Measurements from ENCODE around the gene SPAG16. TPM values are rescaled to one million over a fixed set of nuclear protein-coding genes. Genes with fewer than 3 reads are reported as not detected.

The SPAG16 gene
- total RNA-seq, 1 experiment from 2014 or later, result 17.3 TPM

DNA sequence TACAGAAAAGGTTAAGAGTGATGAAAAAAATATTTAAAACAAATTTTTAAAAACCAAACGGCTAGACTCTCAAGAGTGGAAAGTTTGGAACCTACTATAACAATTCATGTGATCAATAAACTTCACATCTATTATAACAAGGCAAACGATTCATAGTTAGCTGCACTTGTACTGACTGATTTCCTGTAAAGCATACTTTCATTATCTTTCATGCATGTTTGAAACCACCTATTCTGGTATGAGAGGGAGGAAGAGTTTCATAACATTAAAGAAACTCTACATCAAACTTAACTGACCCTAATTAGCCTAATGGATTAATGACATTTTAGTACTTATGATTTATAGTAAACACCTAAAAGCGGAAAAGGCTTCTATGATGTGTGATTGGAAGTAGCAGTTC lies 1082.9 kb downstream of the SPAG16 start:
- no peak overlapping the region for H2AFZ ChIP-seq (ENCODE audit: low read length)
- H3K9me3 Mint-ChIP-seq, result no peaks in the 10 kb centered on the region
- H4K5ac ChIP-seq (ENCODE audit: insufficient read length, low read depth, low read length), result no peak overlapping the region
- H3K18ac ChIP-seq (ENCODE audit: insufficient read length, low read depth, low read length), result no peak overlapping the region
- no peak overlapping the region for H4K8ac ChIP-seq (replicated peaks; ENCODE audit: insufficient read length, low read depth, low read length)
- no peak overlapping the region for H3K56ac ChIP-seq (ENCODE audit: insufficient read length, low read depth, low read length)
- no peak overlapping the region for H3K27ac ChIP-seq (ENCODE audit: insufficient read length, low read depth, low read length)
- H3K36me3 Mint-ChIP-seq (ENCODE audit: insufficient read depth in 1 of 3, low read depth in 3 of 3), result no peaks in the 10 kb centered on the region
- no peak overlapping the region for H2BK5ac ChIP-seq (ENCODE audit: insufficient read length, low read length)
- no peak overlapping the region for H3K4me2 ChIP-seq (ENCODE audit: insufficient read depth, insufficient read length, low read length)
- no peaks in the 10 kb centered on the region for H3K23me2 ChIP-seq (ENCODE audit: insufficient read length, low read depth, low read length, poor library complexity, severe bottlenecking)
- H4K20me1 ChIP-seq (ENCODE audit: control insufficient read depth, insufficient read depth, insufficient read length), result no peaks in the 10 kb centered on the region
- H2AK5ac ChIP-seq (ENCODE audit: insufficient read length, low read length), result no peak overlapping the region
- H3K9ac ChIP-seq (ENCODE audit: extremely low read depth, insufficient read length, low read length), result no peak overlapping the region
- H2BK15ac ChIP-seq (ENCODE audit: low read depth, low read length), result no peak overlapping the region
- H3K14ac ChIP-seq (ENCODE audit: insufficient read depth, low read length), result no peak overlapping the region
- no peak overlapping the region for H3K27ac Mint-ChIP-seq
- H3K23ac ChIP-seq (ENCODE audit: insufficient read length, low read depth, low read length), result no peak overlapping the region
- no peak overlapping the region for H3K4me3 Mint-ChIP-seq
- no peaks in the 10 kb centered on the region for H3K79me2 ChIP-seq (ENCODE audit: insufficient read depth, low read length)
- no peaks in the 10 kb centered on the region for H3K27me3 Mint-ChIP-seq (ENCODE audit: low read depth)
- H3K4me1 Mint-ChIP-seq, result no peaks in the 10 kb centered on the region
- TF ChIP-seq, protein P1, sequence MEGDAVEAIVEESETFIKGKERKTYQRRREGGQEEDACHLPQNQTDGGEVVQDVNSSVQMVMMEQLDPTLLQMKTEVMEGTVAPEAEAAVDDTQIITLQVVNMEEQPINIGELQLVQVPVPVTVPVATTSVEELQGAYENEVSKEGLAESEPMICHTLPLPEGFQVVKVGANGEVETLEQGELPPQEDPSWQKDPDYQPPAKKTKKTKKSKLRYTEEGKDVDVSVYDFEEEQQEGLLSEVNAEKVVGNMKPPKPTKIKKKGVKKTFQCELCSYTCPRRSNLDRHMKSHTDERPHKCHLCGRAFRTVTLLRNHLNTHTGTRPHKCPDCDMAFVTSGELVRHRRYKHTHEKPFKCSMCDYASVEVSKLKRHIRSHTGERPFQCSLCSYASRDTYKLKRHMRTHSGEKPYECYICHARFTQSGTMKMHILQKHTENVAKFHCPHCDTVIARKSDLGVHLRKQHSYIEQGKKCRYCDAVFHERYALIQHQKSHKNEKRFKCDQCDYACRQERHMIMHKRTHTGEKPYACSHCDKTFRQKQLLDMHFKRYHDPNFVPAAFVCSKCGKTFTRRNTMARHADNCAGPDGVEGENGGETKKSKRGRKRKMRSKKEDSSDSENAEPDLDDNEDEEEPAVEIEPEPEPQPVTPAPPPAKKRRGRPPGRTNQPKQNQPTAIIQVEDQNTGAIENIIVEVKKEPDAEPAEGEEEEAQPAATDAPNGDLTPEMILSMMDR (conservative IDR thresholded peaks at IDR 0.05), result no peak
- H4K91ac ChIP-seq (ENCODE audit: insufficient read length, low read depth, low read length), result no peak overlapping the region
- no peak for DNase-seq
- no peak overlapping the region for H3K4ac ChIP-seq (ENCODE audit: low read depth, low read length)
- WGBS (ENCODE audit: extremely low coverage, insufficient read length, low lambda C conversion rate), result no CpG with 5 or more reads among the region's 3 CpGs
- H3K4me1 ChIP-seq (ENCODE audit: insufficient read depth, low read length), result no peaks in the 10 kb centered on the region
- H2BK12ac ChIP-seq (ENCODE audit: insufficient read length, low read depth, low read length), result no peak overlapping the region
- no peak overlapping the region for H2BK120ac ChIP-seq (ENCODE audit: low read depth, low read length, poor library complexity, severe bottlenecking)
- no peak overlapping the region for H2BK20ac ChIP-seq (ENCODE audit: low read depth, low read length, poor library complexity, severe bottlenecking)
- H3K27me3 ChIP-seq (ENCODE audit: insufficient read depth, low read length), result no peaks in the 10 kb centered on the region
- no peaks in the 10 kb centered on the region for H3K79me1 ChIP-seq (ENCODE audit: insufficient read depth, low read depth, low read length, poor library complexity, severe bottlenecking)
- H3T11ph ChIP-seq (ENCODE audit: low read length), result no peak overlapping the region
- no peaks in the 10 kb centered on the region for H3K9me3 ChIP-seq (ENCODE audit: control insufficient read depth, low read depth, low read length)

Data from H9 (cell line).